GM18508 (cell line): ENCODE data around the gene BRCC3.
"Not testable (repeated sequence)": the region's sequence is repeated elsewhere in the genome, so short reads cannot be mapped to it uniquely, and the experiment has no call there.

Source experiments
- ATAC-seq: cut with Tn5 transposase; IDR thresholded peaks from one replicate; pipeline ENCODE4 v1.9.1; 2021; ENCODE audit warnings: moderate number of reproducible peaks; ENCODE audit not compliant: insufficient read depth, unreplicated experiment

BRCC3 gene

DNA sequence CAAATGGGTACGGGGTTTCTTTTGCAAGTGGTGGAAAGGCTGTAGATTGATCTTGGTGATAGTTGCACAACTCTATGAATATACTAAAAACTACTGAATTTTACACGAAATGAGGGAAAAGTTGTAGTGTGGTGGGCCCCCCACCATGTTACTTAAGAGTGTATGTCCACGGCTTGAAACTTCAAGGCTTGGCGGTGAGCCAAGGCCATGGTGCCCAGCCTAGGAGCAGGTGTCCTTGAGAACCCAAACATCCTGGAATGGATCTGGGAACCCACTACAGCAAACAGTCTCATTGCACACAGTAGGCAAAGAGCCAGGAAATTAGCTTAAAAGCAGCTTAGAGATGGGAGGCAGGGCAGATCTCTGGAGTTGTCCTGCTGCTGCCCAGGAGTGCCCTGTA, 62.9 kb downstream of the BRCC3 start:
- ATAC-seq: no peak

DNA sequence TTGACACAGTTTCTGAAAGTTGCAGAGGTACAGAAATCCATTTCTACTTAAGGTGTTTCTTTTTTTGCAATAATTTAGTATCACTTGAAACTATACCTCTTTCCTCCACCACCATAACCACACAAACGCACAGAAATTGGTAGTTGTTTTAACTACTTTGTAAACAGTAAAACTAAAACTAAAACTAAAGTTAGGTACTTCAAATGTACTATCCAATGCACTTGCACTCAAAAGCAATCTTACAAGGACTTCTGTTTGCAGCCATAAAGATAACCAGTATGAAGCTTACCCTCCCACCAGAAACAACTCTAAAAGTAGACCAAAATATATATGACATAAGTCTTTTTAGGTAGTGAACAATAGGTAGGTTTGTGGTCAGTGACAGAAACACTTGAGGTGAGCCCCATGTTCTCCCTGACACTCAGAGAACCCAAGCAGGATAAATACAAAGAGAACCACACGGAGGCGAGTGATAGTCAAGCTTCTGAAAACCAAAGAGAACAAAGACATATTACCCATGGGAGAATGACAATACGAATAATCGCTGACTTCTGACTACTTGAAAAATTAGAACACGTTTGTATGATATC, 72.7 kb downstream of the BRCC3 start:
- ATAC-seq: no peak

DNA sequence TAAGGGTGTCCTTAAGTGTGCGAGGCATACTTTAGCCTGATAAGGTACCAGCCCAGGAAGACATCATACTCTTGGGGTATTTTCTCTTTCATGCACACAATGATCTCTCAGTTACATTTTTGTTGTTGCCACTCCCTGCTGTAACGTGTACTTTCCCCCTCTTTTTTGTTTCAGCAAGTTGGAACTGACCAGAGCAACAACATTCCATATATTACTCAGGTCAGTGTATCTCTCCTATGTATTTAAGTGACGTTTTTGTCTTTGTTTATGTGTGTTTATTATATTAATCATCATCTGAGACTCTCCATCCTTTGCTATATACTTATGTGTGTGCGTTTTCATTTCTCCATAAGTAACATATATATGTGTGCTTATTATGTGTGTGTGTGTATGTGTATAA, 73.6 kb downstream of the BRCC3 start:
- no peak for ATAC-seq

DNA sequence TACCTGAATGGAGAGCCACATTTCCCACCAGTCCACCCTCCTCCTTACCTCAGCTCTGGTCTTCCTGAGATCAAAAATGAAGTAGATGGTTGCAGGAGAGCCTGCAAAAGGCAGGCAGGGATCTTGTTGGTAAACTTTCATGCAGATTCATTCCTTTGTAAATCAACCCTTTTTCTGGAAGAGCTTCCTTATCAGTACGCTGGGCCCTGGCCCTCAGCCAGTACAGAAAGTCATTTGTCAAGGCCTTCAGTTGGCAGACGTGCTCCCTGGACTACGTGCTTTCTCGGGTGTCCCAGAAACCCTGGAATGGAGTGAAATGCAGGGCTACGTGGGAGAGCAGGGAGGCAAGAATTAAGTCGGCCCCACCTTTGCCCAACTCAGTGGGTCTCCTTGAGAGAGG, 76.3 kb downstream of the BRCC3 start:
- ATAC-seq: not testable (repeated sequence)

DNA sequence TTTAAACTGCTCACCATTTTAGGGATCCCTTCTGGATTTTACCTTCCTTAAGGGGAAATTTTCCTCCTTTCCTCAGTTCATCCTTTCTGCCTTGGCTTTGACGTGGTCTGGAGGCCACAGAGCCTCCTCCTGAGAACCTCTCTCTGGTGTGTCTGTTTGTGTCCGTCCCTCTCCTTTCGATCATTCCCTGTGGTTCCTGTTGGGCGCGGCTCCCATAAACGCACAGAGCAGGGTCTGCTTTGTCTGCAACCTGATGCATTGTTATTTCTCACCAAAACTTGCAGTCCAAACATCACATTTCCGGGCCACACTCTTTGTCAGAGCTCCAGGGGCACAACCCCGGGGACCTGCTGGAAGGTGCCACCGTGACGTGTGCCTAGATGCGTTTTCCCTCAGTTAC, 76.9 kb downstream of the BRCC3 start:
- ATAC-seq: not testable (repeated sequence)

DNA sequence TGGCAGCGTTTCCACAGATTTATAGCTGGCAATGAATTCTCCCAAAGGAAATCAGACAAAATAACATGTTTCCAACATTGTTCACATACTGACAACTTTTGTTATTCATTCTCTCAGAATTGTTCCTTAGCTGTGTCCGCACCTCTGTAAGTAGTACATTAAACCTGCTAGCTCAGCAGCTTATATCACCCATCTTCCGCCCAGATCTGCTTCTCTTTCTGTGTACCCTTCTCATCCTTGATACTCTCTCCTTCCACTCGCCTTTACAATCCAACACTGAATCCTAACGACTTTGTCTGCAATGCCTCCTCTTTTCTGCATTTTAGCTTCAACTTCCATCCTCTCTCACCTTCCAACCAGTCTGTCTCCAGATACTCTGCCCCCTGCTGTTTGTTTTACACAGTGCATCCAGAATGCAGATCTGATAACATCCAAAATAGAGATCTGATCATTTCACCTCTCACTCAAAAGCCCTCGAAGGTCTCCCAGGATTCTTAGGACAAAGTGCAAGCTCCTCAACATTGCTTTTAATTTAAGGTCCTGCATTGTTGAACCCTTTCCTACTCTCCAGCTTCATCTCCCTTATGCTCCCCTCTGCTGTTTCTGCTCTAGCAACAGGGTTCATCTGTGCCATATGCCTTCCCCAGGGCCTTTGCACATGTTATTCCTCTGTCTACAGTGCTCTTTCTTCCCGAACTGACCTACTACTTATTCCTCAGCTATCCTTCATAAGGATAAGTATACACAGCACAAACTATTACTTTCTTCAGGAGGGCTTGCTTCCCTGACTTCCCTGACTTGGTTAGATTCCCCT, 77.6 kb downstream of the BRCC3 start:
- no peak for ATAC-seq

DNA sequence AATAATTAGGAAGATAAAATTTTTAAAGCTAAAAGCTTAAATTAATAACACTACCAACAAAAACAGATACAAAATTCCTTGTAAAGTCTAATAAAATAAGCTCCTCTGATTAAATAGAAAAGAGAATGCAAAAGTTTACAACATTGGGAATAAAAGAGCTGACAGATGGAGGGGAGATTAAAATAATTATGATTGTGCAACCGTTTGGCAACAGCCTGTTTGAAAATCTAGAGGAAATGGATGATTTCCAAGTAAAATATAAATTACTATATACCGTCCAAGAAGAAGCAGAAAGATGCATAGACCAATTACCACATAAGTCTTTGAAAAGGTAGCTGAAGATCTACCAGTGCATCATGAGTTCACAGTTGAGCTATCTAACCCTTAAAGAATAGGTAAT, 98.6 kb downstream of the BRCC3 start:
- no peak for ATAC-seq
